Measurements from ENCODE around the gene MFSD11. TPM values are rescaled to one million over a fixed set of nuclear protein-coding genes. Genes with fewer than 3 reads are reported as not detected.

The MFSD11 gene
- polyA plus RNA-seq, 3 donors, result 19.8 to 24.8 (median 23.8) TPM

GRCh38 chr17:76718516-76718915 lies 19.4 kb upstream of the MFSD11 start:
- peaks cover 29 to 31% of the 10 kb centered on the region in 2 donors for H3K4me1 ChIP-seq (ENCODE audit: control insufficient read depth in 1 of 2, insufficient read depth in 2 of 2, low read length in 2 of 2)
- no peaks in the 10 kb centered on the region for H3K27me3 ChIP-seq (ENCODE audit: control insufficient read depth in 2 of 2, insufficient read depth in 2 of 2, low read length in 2 of 2)
- H3K4me3 ChIP-seq (replicated peaks in 1 of 3; ENCODE audit: low read depth in 2 of 3, low read length in 3 of 3), result no peak overlapping the region
- H3K27ac Mint-ChIP-seq, result peak overlapping the region in 4 of 7 donors; percentile 17 to 97 (median 40)
- H3K4me3 Mint-ChIP-seq, result no peak overlapping the region
- 97% methylated on average over 16 of the region's 16 CpGs for WGBS (ENCODE audit: insufficient coverage)
- peaks cover 25% of the 10 kb centered on the region for H3K79me2 ChIP-seq (ENCODE audit: insufficient read depth, low read length)
- peaks cover 27% of the 10 kb centered on the region for H3K4me1 Mint-ChIP-seq
- H3K36me3 ChIP-seq (replicated peaks in 1 of 2; ENCODE audit: control insufficient read depth in 1 of 2, insufficient read depth in 2 of 2, low read length in 2 of 2), result peaks cover 73 to 91% of the 10 kb centered on the region in 2 donors
- peaks cover 81% of the 10 kb centered on the region for H4K20me1 ChIP-seq (ENCODE audit: insufficient read depth, low read length)
- no peak overlapping the region for H2AFZ ChIP-seq (ENCODE audit: insufficient read depth, low read depth, low read length, poor library complexity, severe bottlenecking)
- H3K9me3 ChIP-seq (replicated peaks in 1 of 2; ENCODE audit: control insufficient read depth in 1 of 2, insufficient read depth in 1 of 2, low read length in 2 of 2), result no peaks in the 10 kb centered on the region
- no peak overlapping the region for H3K9ac ChIP-seq (ENCODE audit: insufficient read depth, low read length, poor library complexity, severe bottlenecking)
- intact Hi-C loops (cut with micrococcal nuclease), result loop anchor here in 1 of 2 donors (10.0 kb wide), 1 partner anchor 214 kb away; the partner anchor contains the start of gene RHBDF2
- no peaks in the 10 kb centered on the region for H3K27me3 Mint-ChIP-seq (ENCODE audit: low read depth in 3 of 3)
- TF ChIP-seq CTCF (IDR thresholded peaks at IDR 0.05), result no peak
- no peak overlapping the region for H3K27ac ChIP-seq (ENCODE audit: low read depth in 1 of 2, low read length in 2 of 2)
- peaks cover 70 to 90% of the 10 kb centered on the region in 2 donors for H3K36me3 Mint-ChIP-seq
- no peaks in the 10 kb centered on the region for H3K9me3 Mint-ChIP-seq
- no peak overlapping the region for H3K4me2 ChIP-seq (replicated peaks; ENCODE audit: extremely low read depth, low read length, poor library complexity, severe bottlenecking)
- DNase-seq, result no peak

GRCh38 chr17:76720211-76720610 lies 17.7 kb upstream of the MFSD11 start:
- WGBS (ENCODE audit: insufficient coverage), result 100% methylated on average over 6 of the region's 9 CpGs
- H3K4me3 Mint-ChIP-seq, result no peak overlapping the region
- no peak overlapping the region for H3K4me2 ChIP-seq (replicated peaks; ENCODE audit: extremely low read depth, low read length, poor library complexity, severe bottlenecking)
- no peak overlapping the region for H3K27ac ChIP-seq (ENCODE audit: low read depth in 1 of 2, low read length in 2 of 2)
- no peak overlapping the region for H2AFZ ChIP-seq (ENCODE audit: insufficient read depth, low read depth, low read length, poor library complexity, severe bottlenecking)
- H3K27ac Mint-ChIP-seq, result peak overlapping the region in 2 of 7 donors; percentile 21 to 43
- intact Hi-C loops (cut with micrococcal nuclease), result loop anchor here in 1 of 2 donors (10.0 kb wide), 1 partner anchor 45 kb away; no protein-coding TSS in a partner anchor
- peaks cover 34% of the 10 kb centered on the region for H3K4me1 Mint-ChIP-seq
- H3K27me3 ChIP-seq (ENCODE audit: control insufficient read depth in 2 of 2, insufficient read depth in 2 of 2, low read length in 2 of 2), result no peaks in the 10 kb centered on the region
- peaks cover 82% of the 10 kb centered on the region for H4K20me1 ChIP-seq (ENCODE audit: insufficient read depth, low read length)
- H3K4me3 ChIP-seq (replicated peaks in 1 of 3; ENCODE audit: low read depth in 2 of 3, low read length in 3 of 3), result no peak overlapping the region
- H3K27me3 Mint-ChIP-seq (ENCODE audit: low read depth in 3 of 3), result no peaks in the 10 kb centered on the region
- H3K9me3 Mint-ChIP-seq, result no peaks in the 10 kb centered on the region
- no peak overlapping the region for H3K9ac ChIP-seq (ENCODE audit: insufficient read depth, low read length, poor library complexity, severe bottlenecking)
- H3K4me1 ChIP-seq (ENCODE audit: control insufficient read depth in 1 of 2, insufficient read depth in 2 of 2, low read length in 2 of 2), result peaks cover 29 to 33% of the 10 kb centered on the region in 2 donors
- TF ChIP-seq CTCF (IDR thresholded peaks at IDR 0.05), result no peak
- H3K9me3 ChIP-seq (replicated peaks in 1 of 2; ENCODE audit: control insufficient read depth in 1 of 2, insufficient read depth in 1 of 2, low read length in 2 of 2), result no peaks in the 10 kb centered on the region
- H3K79me2 ChIP-seq (ENCODE audit: insufficient read depth, low read length), result peaks cover 39% of the 10 kb centered on the region
- no peak for DNase-seq
- peaks cover 73 to 97% of the 10 kb centered on the region in 2 donors for H3K36me3 ChIP-seq (replicated peaks in 1 of 2; ENCODE audit: control insufficient read depth in 1 of 2, insufficient read depth in 2 of 2, low read length in 2 of 2)
- peaks cover 75 to 98% of the 10 kb centered on the region in 2 donors for H3K36me3 Mint-ChIP-seq
